Measurements from ENCODE around the gene AKT2.

DNA sequence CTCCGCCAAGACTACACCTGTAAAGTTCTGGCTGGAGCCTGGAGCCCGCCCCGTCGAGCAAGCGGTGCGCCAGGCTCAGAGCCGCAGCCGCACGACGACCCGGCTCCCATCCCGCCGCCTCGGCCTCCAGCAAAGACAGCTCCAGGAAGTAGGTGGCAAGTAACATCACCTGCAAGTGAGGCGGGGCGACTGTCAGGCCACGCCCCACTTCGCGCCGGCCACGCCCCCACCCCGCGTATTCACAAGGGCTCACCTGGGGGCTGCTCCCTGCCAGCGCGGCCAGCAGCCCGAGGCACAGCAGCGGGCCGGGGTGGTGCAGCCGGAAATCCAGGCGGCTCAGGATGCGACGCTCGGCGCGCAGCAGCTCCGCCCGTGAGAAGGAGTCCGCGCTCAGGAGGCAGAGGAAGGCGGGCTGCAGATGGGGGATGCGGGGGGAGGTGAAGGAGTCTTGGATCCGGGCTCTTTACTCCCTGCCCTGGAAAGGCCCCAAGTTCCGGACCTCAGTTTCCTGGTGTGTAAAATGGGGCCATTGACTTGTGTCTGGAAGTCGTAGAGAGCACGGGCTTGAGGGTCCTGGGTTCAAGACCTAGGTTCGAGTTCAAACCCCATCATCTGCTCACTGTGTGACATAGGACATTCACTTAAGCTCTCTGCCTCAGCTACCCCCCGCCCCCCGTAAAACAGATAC lies 61.9 kb downstream of the AKT2 start:
- TF ChIP-seq TAF1 (IDR thresholded peaks at IDR 0.05; ENCODE audit: low read depth, low read length): no peak
- TF ChIP-seq SPI1 (IDR thresholded peaks at IDR 0.05; ENCODE audit: low read depth, low read length): no peak
- TF ChIP-seq POLR2AphosphoS5 (IDR thresholded peaks at IDR 0.05; ENCODE audit: low read depth, low read length): no peak
